B cell (primary cell): ENCODE data around the gene METTL9.

Source experiments
- CTCF ChIP-seq: fragments of 200-600 bp; IDR thresholded peaks from one replicate; pipeline ENCODE4 v1.8.0; 2022; ENCODE audit warnings: antibody characterized with exemption, mild to moderate bottlenecking
- EZH2 ChIP-seq: IDR thresholded peaks from 2 replicates; pipeline ENCODE4 v1.6.1; 2012; ENCODE audit warnings: borderline replicate concordance, low read depth, mild to moderate bottlenecking, moderate library complexity, low read length; ENCODE audit not compliant: insufficient read depth, poor library complexity, severe bottlenecking

- TF ChIP-seq CTCF (no peak), EZH2 (no peak)
Observed at GRCh38 chr16:21689107-21689506, 89.7 kb downstream of the METTL9 start.
